Stimulated activated CD8-positive, alpha-beta memory T cell treated with anti-CD3 and anti-CD28 coated beads, Interleukin-15, amount 100 ng/mL, for 24 hours (primary cell): ENCODE data around the gene ESRRB.

Experiments
- DNase-seq: peaks from one replicate; pipeline ENCODE4 v3.0.0-alpha.2; 2020; ENCODE audit warnings: low read depth

Gene ESRRB

DNA sequence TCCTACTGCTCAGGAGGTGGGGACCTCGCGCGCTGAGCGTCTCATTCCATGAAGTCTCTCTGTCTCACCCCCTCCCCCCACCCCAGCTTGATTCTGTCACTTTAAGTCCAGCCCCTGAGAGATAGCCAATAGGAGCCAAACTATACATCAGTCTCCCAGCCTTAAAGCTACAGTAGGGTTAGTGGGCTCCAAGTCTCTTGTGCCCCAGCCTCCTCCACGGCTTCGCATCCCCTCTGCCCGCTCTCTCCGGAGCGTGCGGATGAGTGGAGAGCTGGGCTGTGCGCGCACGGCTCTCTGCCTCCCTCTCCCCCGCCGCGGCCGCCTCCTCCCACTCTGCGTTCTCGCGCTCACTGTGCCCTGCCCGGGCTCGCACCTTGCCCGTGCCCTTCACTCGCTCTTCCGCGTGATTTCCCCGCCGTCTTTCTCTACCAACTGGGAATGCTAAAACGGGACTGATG is at the start of gene ESRRB:
Gene ESRRB, plus strand, starts transcription at position 191 of the 458 bp plus-strand sequence. Its CDS starts 265 bp downstream, at position 456.
- DNase-seq: no peak

DNA sequence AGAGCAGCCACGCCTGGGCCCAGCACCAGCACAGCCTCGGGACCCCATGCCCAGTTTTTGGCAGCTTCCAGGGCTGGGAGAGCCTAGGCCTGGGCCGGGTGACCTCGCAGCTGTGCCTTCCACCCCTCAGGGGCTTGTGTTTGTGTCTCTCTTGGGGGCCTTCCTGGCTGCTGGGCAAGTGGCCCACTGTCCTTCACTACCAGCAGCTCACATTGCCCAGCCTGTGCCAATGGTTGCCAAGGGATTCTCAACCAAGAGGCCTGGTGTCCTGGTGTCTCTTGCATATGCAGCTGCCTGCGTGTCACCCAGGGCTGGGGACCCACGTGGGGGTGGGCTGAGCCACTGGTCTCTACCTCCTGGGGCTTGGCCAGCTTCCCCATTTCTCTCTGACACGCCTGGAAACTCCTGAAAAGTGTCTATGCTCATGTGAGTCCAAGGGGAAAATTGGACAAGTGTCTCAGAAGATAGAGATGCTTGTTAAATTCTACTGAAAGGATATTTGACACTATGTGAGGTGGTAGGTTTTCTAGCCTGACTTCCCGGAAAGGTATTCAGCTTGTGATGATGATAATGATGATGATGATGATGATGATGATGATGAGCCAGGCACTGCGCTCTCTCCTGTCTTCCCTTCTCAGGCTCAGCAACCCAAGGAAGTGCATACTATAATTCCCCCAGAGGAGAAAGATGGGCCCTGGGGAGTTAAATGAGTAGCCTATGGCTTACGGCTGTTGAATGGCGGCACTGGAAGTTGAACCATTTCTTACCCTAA is 48.8 kb upstream of the ESRRB start:
- no peak for DNase-seq

DNA sequence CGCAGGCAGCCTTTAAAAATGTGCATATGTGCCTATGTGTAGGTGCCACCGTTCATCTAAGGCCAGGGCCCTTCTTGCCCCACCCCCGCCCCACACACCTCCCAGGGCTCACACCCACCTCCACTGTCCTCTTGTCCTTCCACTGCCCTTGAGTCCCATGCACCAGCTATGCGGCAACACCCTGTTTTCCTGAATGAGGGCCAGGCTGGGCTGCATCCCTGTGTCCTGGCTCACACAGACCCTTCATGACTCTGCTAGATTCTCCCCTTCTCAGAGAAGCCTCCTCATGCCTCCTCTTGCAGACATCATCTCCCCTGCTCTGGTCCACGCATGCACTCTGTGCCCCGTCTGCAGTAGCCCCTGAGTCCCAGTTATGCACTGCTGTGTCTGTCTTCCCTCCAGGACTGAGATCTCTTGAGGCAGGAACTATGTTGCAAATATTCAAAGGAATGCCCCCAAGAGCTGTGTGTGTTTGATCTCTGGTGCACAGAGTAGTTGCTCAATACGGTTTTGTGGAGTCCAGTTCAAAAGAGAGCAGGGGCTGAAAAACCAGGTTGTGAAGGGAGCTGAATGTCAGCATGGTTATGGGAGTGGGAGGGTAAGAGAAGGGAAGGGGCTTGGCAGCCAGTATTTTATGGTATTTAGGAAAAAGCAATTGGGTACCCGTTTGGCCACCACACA is 47.3 kb upstream of the ESRRB start:
- no peak for DNase-seq

GRCh38 chr14:76329154-76329928 is 46.6 kb upstream of the ESRRB start:
- DNase-seq: no peak

DNA sequence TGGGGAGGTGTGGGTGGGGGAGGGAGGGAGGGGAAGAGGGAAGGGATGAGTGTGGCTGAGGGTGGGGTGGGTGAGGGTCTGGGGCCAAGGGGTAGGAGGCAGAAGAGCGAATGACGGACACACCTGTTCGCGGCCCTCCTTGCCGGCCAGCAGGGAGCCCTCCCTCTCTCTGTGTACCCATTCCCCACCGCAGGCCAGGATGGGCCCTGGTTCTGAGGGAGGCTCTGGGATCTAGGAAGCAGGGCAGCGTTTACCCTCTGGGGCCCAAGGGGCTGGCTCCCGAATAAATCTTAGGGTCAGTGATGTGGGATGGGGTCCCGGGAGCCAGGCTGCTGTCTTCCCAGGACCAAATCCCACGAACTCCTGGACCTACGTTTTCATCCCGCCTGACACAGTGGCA is 46.0 kb upstream of the ESRRB start:
- DNase-seq: no peak

- DNase-seq: no peak
Observed at GRCh38 chr14:76330411-76331327, 45.3 kb upstream of the ESRRB start.

DNA sequence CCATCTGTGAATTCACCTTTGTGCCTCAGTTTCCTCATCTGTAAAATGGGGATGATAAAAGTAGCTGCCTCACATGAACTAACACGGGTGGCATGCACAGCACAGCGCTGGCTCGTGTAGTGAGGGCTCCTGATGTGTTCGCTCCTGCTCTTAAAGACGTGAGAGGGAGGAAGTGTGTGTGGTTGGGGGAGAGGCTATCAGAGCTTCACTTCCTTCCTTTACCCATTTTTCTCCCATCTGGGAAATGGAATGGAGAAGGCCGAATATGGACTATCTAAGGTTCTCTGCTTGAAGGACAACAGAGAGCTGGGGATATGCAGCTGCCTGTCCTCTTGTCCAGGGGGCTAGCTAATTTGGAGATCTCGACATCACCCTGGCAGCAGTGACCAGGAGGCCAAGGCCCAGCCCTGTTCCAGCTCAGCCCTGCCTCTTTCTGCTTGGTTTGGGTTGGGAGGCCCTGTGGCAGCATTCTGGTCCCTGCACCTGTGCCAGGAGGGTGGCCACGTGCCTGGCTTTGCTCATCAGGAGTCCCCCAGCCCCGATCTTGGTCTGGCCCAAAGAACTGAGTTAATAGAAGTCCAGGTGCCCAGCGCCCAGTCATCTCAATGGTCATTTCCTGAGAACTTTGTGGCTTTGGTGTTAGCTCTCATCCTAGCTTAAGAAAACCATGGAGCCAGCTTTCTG is 44.5 kb upstream of the ESRRB start:
- DNase-seq: no peak

- DNase-seq: no peak
Observed at GRCh38 chr14:76333664-76334063, 42.3 kb upstream of the ESRRB start.

DNA sequence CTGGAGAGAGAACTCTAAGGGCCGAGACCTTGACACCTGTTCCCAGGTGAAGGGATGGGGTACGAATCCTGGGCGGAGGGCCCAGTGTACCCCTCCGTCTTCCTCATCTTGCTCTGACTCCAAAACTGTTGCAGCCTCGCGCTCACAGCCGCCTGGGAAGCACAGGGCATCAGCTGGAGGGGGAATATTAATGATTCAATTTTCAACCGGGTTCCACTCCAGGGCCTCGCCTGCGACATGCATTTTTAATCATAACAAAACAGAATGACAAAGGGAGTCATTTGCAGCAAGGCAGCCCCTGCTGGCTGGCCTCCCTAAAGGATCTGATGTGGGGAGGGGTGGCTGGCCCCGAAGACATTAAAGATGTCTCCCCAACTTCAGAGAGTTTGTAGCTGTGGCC is 41.6 kb upstream of the ESRRB start:
- DNase-seq: no peak

DNA sequence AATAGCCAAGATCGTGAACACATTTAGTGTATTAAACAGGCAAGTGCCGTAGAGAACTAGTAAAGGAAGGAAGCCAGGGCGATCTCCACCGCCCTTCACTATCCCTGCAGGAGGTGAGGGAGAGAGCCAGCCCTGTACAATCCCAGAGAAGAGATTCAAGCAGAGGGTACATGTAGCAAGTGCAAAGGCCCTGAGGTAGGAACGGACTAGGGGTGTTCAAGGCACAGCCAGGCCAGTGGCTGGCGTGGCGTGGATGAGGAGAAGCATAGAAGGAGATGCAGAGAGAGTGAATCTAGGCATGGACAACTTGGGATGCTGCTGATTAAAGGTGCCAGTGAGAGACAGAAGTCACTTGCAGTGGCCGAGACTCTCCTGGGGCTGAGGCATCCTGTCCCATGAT is 39.1 kb upstream of the ESRRB start:
- DNase-seq: no peak

- no peak for DNase-seq
Observed at GRCh38 chr14:76337635-76338545, 38.0 kb upstream of the ESRRB start.

GRCh38 chr14:76339728-76340615 is 36.0 kb upstream of the ESRRB start:
- DNase-seq: no peak

- no peak for DNase-seq
Observed at GRCh38 chr14:76343386-76343785, 32.6 kb upstream of the ESRRB start.

GRCh38 chr14:76346391-76347160 is 29.4 kb upstream of the ESRRB start:
- DNase-seq: no peak

- DNase-seq: no peak
Observed at GRCh38 chr14:76348898-76349297, 27.0 kb upstream of the ESRRB start.

- DNase-seq: no peak
Observed at GRCh38 chr14:76349993-76350392, 25.9 kb upstream of the ESRRB start.

DNA sequence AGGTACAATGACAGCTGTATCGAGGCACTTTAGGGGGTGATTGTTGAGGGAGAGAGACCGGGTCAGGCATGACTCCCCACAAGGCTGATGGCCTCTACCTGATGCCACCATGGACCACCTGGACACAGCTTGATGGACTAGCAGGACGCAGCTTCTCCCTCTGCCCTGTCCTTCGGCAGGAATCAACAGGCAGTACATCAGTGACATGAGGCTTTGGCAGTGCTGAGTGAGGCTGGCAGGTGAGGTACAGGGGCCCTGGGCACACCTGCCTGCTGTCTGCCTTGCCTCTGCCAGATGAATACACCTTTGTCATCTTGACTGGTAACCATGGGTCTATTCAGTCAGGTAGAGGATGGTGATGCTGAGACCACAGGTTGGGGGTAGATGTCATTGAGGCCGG is 25.3 kb upstream of the ESRRB start:
- DNase-seq: no peak

DNA sequence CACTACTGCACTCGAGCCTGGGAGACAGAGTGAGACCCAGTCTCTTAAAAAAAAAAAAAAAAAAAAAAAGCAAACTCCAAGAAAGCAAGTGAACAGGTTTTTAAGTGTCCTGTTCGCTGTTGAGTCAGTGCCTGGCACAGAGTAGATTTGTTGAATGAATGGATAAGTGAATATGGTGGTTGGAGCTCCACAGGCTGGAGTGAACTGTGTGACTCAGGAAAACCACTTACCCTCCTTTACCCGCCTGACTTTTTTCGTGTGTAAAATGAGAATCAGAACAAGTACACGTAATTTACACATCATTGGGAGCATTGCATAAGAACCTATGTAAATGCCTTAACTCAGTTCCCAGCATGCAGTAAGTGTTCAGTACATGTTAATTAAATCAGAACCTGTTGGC is 24.0 kb upstream of the ESRRB start:
- no peak for DNase-seq
